Stimulated activated CD8-positive, alpha-beta memory T cell treated with anti-CD3 and anti-CD28 coated beads, Interleukin-12 subunit alpha, Interleukin-12 subunit beta, amount 100 ng/mL, for 24 hours (primary cell): ENCODE data around the gene TLCD3A.
A peak's percentile ranks its signal among the peaks of the same experiment; 100 is the strongest.
"Not testable (repeated sequence)": the region's sequence is repeated elsewhere in the genome, so short reads cannot be mapped to it uniquely, and the experiment has no call there.

Experiments used
- DNase-seq: peaks from one replicate; pipeline ENCODE4 v3.0.0-alpha.2; 2020; ENCODE audit errors: extremely low read depth

Gene TLCD3A

GRCh38 chr17:749359-749758, 17.0 kb downstream of the TLCD3A start:
- DNase-seq: not testable (repeated sequence)

GRCh38 chr17:750431-751037, 18.1 kb downstream of the TLCD3A start:
- no peak for DNase-seq

- no peak for DNase-seq
Measured at GRCh38 chr17:751269-752001, 19.0 kb downstream of the TLCD3A start.

GRCh38 chr17:752002-752619, 19.7 kb downstream of the TLCD3A start, which contains the start of gene GEMIN4:
GEMIN4 (minus strand) TSS chr17:752264; CDS start chr17:752142, 122 bp downstream.
- DNase-seq: peak; percentile 89

GRCh38 chr17:752620-753219, 20.3 kb downstream of the TLCD3A start:
- no peak for DNase-seq

- DNase-seq: no peak
Measured at GRCh38 chr17:753418-753817, 21.0 kb downstream of the TLCD3A start.

GRCh38 chr17:755319-755961, 23.0 kb downstream of the TLCD3A start:
- DNase-seq: not testable (repeated sequence)

- not testable (repeated sequence) for DNase-seq
Measured at GRCh38 chr17:756010-756567, 23.7 kb downstream of the TLCD3A start.

- no peak for DNase-seq
Measured at GRCh38 chr17:759964-760363, 27.6 kb downstream of the TLCD3A start.

- DNase-seq: no peak
Measured at GRCh38 chr17:760371-760770, 28.0 kb downstream of the TLCD3A start.

- no peak for DNase-seq
Measured at GRCh38 chr17:767076-767475, 34.7 kb downstream of the TLCD3A start.

GRCh38 chr17:773016-773415, 40.6 kb downstream of the TLCD3A start:
- no peak for DNase-seq

GRCh38 chr17:773467-774312, 41.3 kb downstream of the TLCD3A start:
- DNase-seq: no peak

GRCh38 chr17:774313-774584, 41.9 kb downstream of the TLCD3A start:
- no peak for DNase-seq

- no peak for DNase-seq
Measured at GRCh38 chr17:778096-778495, 45.7 kb downstream of the TLCD3A start.

GRCh38 chr17:781805-782731, 49.7 kb downstream of the TLCD3A start, which contains the start of the genes GLOD4 and MRM3:
GLOD4 (minus strand) TSS chr17:782280; CDS start chr17:782255, 25 bp downstream.
MRM3 (plus strand) TSS chr17:782353; CDS start chr17:782379, 26 bp downstream.
- DNase-seq: peak; percentile 83

- DNase-seq: no peak
Measured at GRCh38 chr17:784143-784542, 51.7 kb downstream of the TLCD3A start.

GRCh38 chr17:785901-786300, 53.5 kb downstream of the TLCD3A start:
- DNase-seq: not testable (repeated sequence)

- no peak for DNase-seq
Measured at GRCh38 chr17:787641-788221, 55.3 kb downstream of the TLCD3A start.
